SK-N-SH treated with all-trans-retinoic acid at 6 μM for 48 hours (cell line): ENCODE results near the gene CD4.

Experiments
- ATAC-seq: fragments of 200-7000 bp; cut with Tn5 transposase; 3 replicates; pipeline ENCODE4 v1.9.1; 2020; ENCODE audit warnings: mild to moderate bottlenecking, moderate library complexity
- ARNTL ChIP-seq: fragments of 450-650 bp; formaldehyde crosslinking; IDR thresholded peaks from 2 replicates; pipeline ENCODE4 v1.5.0; 2020; ENCODE audit warnings: low read depth, mild to moderate bottlenecking, moderate library complexity, borderline replicate concordance
- BACH2 ChIP-seq: fragments of 250-450 bp; sonication (Bioruptor Pico); IDR thresholded peaks from 2 replicates; pipeline ENCODE4 v1.9.0; 2021; ENCODE audit warnings: mild to moderate bottlenecking, borderline replicate concordance
- CSDC2 ChIP-seq: fragments of 250-450 bp; sonication (Bioruptor Pico); IDR thresholded peaks from 2 replicates; pipeline ENCODE4 v1.5.0; 2020; ENCODE audit warnings: mild to moderate bottlenecking, moderate library complexity
- CSRNP3 ChIP-seq: fragments of 250-450 bp; sonication (Bioruptor Pico); IDR thresholded peaks from 2 replicates; pipeline ENCODE4 v1.5.1; 2021; ENCODE audit warnings: mild to moderate bottlenecking, moderate library complexity
- ESRRG ChIP-seq: fragments of 250-450 bp; sonication (Bioruptor Pico); IDR thresholded peaks from 2 replicates; pipeline ENCODE4 v1.6.1; 2021; ENCODE audit warnings: mild to moderate bottlenecking
- GLIS3 ChIP-seq: fragments of 250-450 bp; sonication (Bioruptor Pico); IDR thresholded peaks from 2 replicates; pipeline ENCODE4 v1.5.0; 2020; ENCODE audit warnings: mild to moderate bottlenecking, moderate library complexity
- ISL1 ChIP-seq: fragments of 250-450 bp; sonication (Bioruptor Pico); IDR thresholded peaks from 2 replicates; pipeline ENCODE4 v2.1.2; 2022; ENCODE audit warnings: mild to moderate bottlenecking, moderate library complexity
- OSR1 ChIP-seq: fragments of 250-450 bp; sonication (Bioruptor Pico); IDR thresholded peaks from 2 replicates; pipeline ENCODE4 v1.8.0; 2022; ENCODE audit warnings: moderate library complexity, mild to moderate bottlenecking, inconsistent platforms
- POU6F1 ChIP-seq: fragments of 250-450 bp; sonication (Bioruptor Pico); IDR thresholded peaks from 2 replicates; pipeline ENCODE4 v1.8.0; 2021; ENCODE audit warnings: low read depth, mild to moderate bottlenecking, moderate library complexity, borderline replicate concordance
- PPARA ChIP-seq: fragments of 250-450 bp; sonication (Bioruptor Pico); IDR thresholded peaks from 2 replicates; pipeline ENCODE4 v1.5.0; 2020; ENCODE audit warnings: mild to moderate bottlenecking, borderline replicate concordance
- RARB ChIP-seq: fragments of 250-450 bp; sonication (Bioruptor Pico); IDR thresholded peaks from 2 replicates; pipeline ENCODE4 v1.8.0; 2021; ENCODE audit warnings: mild to moderate bottlenecking, moderate library complexity
- TCF4 ChIP-seq: fragments of 250-450 bp; sonication (Bioruptor Pico); IDR thresholded peaks from 2 replicates; pipeline ENCODE4 v1.8.0; 2021; ENCODE audit warnings: mild to moderate bottlenecking, moderate library complexity, borderline replicate concordance
- TOX ChIP-seq: fragments of 250-450 bp; sonication (Bioruptor Pico); IDR thresholded peaks from 2 replicates; pipeline ENCODE4 v1.8.0; 2021; ENCODE audit warnings: mild to moderate bottlenecking, moderate library complexity, borderline replicate concordance
- TSHZ2 ChIP-seq: fragments of 250-450 bp; sonication (Bioruptor Pico); IDR thresholded peaks from 2 replicates; pipeline ENCODE4 v1.5.0; 2020; ENCODE audit warnings: mild to moderate bottlenecking, moderate library complexity
- ZC3H10 ChIP-seq: fragments of 250-450 bp; sonication (Bioruptor Pico); IDR thresholded peaks from 2 replicates; pipeline ENCODE4 v1.5.1; 2021; ENCODE audit warnings: mild to moderate bottlenecking, moderate library complexity
- ZFP3 ChIP-seq: fragments of 250-450 bp; sonication (Bioruptor Pico); IDR thresholded peaks from 2 replicates; pipeline ENCODE4 v1.5.0; 2020; ENCODE audit warnings: mild to moderate bottlenecking, moderate library complexity
- ZFP30 ChIP-seq: fragments of 450-650 bp; formaldehyde crosslinking; IDR thresholded peaks from 2 replicates; pipeline ENCODE4 v1.5.0; 2022; ENCODE audit warnings: mild to moderate bottlenecking, moderate library complexity
- ZNF8 ChIP-seq: fragments of 450-650 bp; formaldehyde crosslinking; IDR thresholded peaks from 2 replicates; pipeline ENCODE4 v1.5.0; 2020; ENCODE audit warnings: mild to moderate bottlenecking, moderate library complexity
- TF ChIP-seq, protein P1 (sequence below): fragments of 250-450 bp; sonication (Bioruptor Pico); IDR thresholded peaks from 2 replicates; pipeline ENCODE4 v1.8.0; 2020; ENCODE audit warnings: mild to moderate bottlenecking, moderate library complexity, borderline replicate concordance

The CD4 gene

GRCh38 chr12:6852651-6853354, 63.5 kb downstream of the CD4 start:
- ATAC-seq, result peak; percentile 0
- TF ChIP-seq ESRRG (CRISPR knock-in tag), result no peak
- no peak for TF ChIP-seq OSR1
- TF ChIP-seq CSDC2 (CRISPR knock-in tag), result no peak
- no peak for TF ChIP-seq ZFP3 (CRISPR knock-in tag)
- TF ChIP-seq GLIS3 (CRISPR knock-in tag), result no peak
- no peak for TF ChIP-seq ZNF8 (CRISPR knock-in tag)
- no peak for TF ChIP-seq CSRNP3 (CRISPR knock-in tag)
- no peak for TF ChIP-seq ZC3H10
- TF ChIP-seq ISL1 (CRISPR knock-in tag), result no peak
- TF ChIP-seq PPARA, result no peak
- TF ChIP-seq TOX, result no peak
- no peak for TF ChIP-seq ZFP30 (CRISPR knock-in tag)
- TF ChIP-seq ARNTL (CRISPR knock-in tag), result no peak
- no peak for TF ChIP-seq BACH2

GRCh38 chr12:6853626-6854025, 64.3 kb downstream of the CD4 start:
- TF ChIP-seq ZFP3 (CRISPR knock-in tag) (no peak), ISL1 (CRISPR knock-in tag) (no peak), ESRRG (CRISPR knock-in tag) (no peak), POU6F1 (CRISPR knock-in tag) (no peak), PPARA (no peak), ZNF8 (CRISPR knock-in tag) (no peak), TOX (no peak), OSR1 (no peak)
- no peak for ATAC-seq

DNA sequence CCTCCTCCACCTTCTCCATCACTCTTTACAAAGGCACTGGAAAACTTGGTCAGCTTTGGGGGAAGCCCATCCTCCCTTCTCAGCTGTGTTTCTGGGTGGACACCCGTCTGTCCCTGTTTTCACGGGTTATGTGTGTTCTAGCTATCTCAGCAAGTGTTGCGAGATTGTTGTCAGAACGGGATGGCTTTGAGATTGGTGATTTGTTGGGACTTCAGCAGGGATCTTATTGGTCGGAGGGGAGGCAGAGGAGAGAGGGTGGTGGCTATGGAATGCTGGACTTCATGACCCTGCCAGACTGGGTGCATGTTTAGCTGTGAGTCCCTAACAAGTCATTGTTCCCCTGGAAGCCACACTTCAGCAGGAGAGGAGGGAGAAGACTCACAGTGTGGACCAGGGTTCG, 64.7 kb downstream of the CD4 start:
- ATAC-seq, result no peak
- TF ChIP-seq ARNTL (CRISPR knock-in tag) (no peak), TCF4 (CRISPR knock-in tag) (no peak), TSHZ2 (CRISPR knock-in tag) (no peak), CSDC2 (CRISPR knock-in tag) (no peak), ZFP30 (CRISPR knock-in tag) (no peak), PPARA (no peak), ZNF8 (CRISPR knock-in tag) (no peak), GLIS3 (CRISPR knock-in tag) (no peak), OSR1 (no peak)
- TF ChIP-seq, protein P1, sequence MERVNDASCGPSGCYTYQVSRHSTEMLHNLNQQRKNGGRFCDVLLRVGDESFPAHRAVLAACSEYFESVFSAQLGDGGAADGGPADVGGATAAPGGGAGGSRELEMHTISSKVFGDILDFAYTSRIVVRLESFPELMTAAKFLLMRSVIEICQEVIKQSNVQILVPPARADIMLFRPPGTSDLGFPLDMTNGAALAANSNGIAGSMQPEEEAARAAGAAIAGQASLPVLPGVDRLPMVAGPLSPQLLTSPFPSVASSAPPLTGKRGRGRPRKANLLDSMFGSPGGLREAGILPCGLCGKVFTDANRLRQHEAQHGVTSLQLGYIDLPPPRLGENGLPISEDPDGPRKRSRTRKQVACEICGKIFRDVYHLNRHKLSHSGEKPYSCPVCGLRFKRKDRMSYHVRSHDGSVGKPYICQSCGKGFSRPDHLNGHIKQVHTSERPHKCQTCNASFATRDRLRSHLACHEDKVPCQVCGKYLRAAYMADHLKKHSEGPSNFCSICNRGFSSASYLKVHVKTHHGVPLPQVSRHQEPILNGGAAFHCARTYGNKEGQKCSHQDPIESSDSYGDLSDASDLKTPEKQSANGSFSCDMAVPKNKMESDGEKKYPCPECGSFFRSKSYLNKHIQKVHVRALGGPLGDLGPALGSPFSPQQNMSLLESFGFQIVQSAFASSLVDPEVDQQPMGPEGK (CRISPR knock-in tag), result no peak

- TF ChIP-seq, protein P1 (CRISPR knock-in tag), result no peak
- TF ChIP-seq RARB, result no peak
- no peak for TF ChIP-seq ARNTL (CRISPR knock-in tag)
- TF ChIP-seq GLIS3 (CRISPR knock-in tag), result no peak
- no peak for TF ChIP-seq ZNF8 (CRISPR knock-in tag)
- TF ChIP-seq CSDC2 (CRISPR knock-in tag), result no peak
- no peak for TF ChIP-seq ISL1 (CRISPR knock-in tag)
- no peak for TF ChIP-seq PPARA
- TF ChIP-seq, all 23 proteins: peak for 0
- ATAC-seq, result no peak
Measured at GRCh38 chr12:6855322-6855721, 66.0 kb downstream of the CD4 start.
